Ramos (cell line): ENCODE measurements around the gene MEGF8.

Experiments used
- in situ Hi-C: fragments of 300-500 bp; cut with MboI; formaldehyde crosslinking; loops from one replicate; pipeline ENCODE4 v1.14.3; 2022; ENCODE audit warnings: low sequenced_read_pairs; ENCODE audit not compliant: unreplicated experiment

MEGF8 gene

GRCh38 chr19:42374826-42375376 lies 49.5 kb downstream of the MEGF8 start:
- in situ Hi-C loops, result no loop called here

GRCh38 chr19:42375415-42376176 lies 50.2 kb downstream of the MEGF8 start:
- in situ Hi-C loops, result no loop called here

GRCh38 chr19:42376177-42376555 lies 50.7 kb downstream of the MEGF8 start:
- in situ Hi-C loops, result no loop called here

- in situ Hi-C loops, result no loop called here
Observed at GRCh38 chr19:42378225-42379215, 53.1 kb downstream of the MEGF8 start.

- in situ Hi-C loops, result no loop called here
Observed at GRCh38 chr19:42380155-42380554, 54.7 kb downstream of the MEGF8 start.

- in situ Hi-C loops, result no loop called here
Observed at GRCh38 chr19:42386974-42387707, 61.7 kb downstream of the MEGF8 start.

- in situ Hi-C loops, result no loop called here
Observed at GRCh38 chr19:42388851-42389489, 63.5 kb downstream of the MEGF8 start.

- in situ Hi-C loops, result no loop called here
Observed at GRCh38 chr19:42389899-42390298, 64.5 kb downstream of the MEGF8 start, which contains the start of gene CNFN. Gene CNFN, minus strand, starts transcription at chr19:42390297. Its CDS starts 1,260 bp downstream, at chr19:42389037.

GRCh38 chr19:42392165-42392564 lies 66.7 kb downstream of the MEGF8 start:
- in situ Hi-C loops, result no loop called here

- in situ Hi-C loops, result no loop called here
Observed at GRCh38 chr19:42394751-42395150, 69.3 kb downstream of the MEGF8 start.

GRCh38 chr19:42396381-42397262 lies 71.2 kb downstream of the MEGF8 start:
- in situ Hi-C loops, result no loop called here

GRCh38 chr19:42397263-42398166 lies 72.1 kb downstream of the MEGF8 start:
- in situ Hi-C loops, result no loop called here

GRCh38 chr19:42400404-42400803 lies 75.0 kb downstream of the MEGF8 start:
- in situ Hi-C loops, result no loop called here

- in situ Hi-C loops, result no loop called here
Observed at GRCh38 chr19:42401365-42402303, 76.2 kb downstream of the MEGF8 start.

GRCh38 chr19:42402376-42403116 lies 77.1 kb downstream of the MEGF8 start:
- in situ Hi-C loops, result no loop called here

- in situ Hi-C loops, result no loop called here
Observed at GRCh38 chr19:42403586-42403985, 78.2 kb downstream of the MEGF8 start.
